GM19025 (cell line): ENCODE data around the gene RAB27B.
"Not testable (repeated sequence)": the region's sequence is repeated elsewhere in the genome, so short reads cannot be mapped to it uniquely, and the experiment has no call there.

Experiments
- ATAC-seq: cut with Tn5 transposase; IDR thresholded peaks from one replicate; pipeline ENCODE4 v1.9.1; 2021; ENCODE audit warnings: mild to moderate bottlenecking, low read depth, moderate library complexity; ENCODE audit not compliant: unreplicated experiment

The RAB27B gene

GRCh38 chr18:54828281-54828881, at the start of gene RAB27B:
Gene RAB27B, plus strand, starts transcription at chr18:54828477. Its CDS starts 49,109 bp downstream, at chr18:54877586.
- no peak for ATAC-seq

GRCh38 chr18:54780285-54780861, 47.9 kb upstream of the RAB27B start:
- ATAC-seq, result no peak

- no peak for ATAC-seq
These were observed 47.3 kb upstream of the RAB27B start for GRCh38 chr18:54780970-54781369.

GRCh38 chr18:54783139-54783538, 45.1 kb upstream of the RAB27B start:
- ATAC-seq, result no peak

- no peak for ATAC-seq
These were observed 42.1 kb upstream of the RAB27B start for GRCh38 chr18:54786206-54786605.

- ATAC-seq, result no peak
These were observed 41.2 kb upstream of the RAB27B start for GRCh38 chr18:54787121-54787520.

GRCh38 chr18:54787616-54788015, 40.7 kb upstream of the RAB27B start:
- no peak for ATAC-seq

GRCh38 chr18:54790109-54790508, 38.2 kb upstream of the RAB27B start:
- ATAC-seq, result no peak

GRCh38 chr18:54791657-54792056, 36.6 kb upstream of the RAB27B start:
- ATAC-seq, result no peak

- no peak for ATAC-seq
These were observed 36.2 kb upstream of the RAB27B start for GRCh38 chr18:54792079-54792478.

- ATAC-seq, result no peak
These were observed 33.5 kb upstream of the RAB27B start for GRCh38 chr18:54794823-54795222.

GRCh38 chr18:54798186-54798585, 30.1 kb upstream of the RAB27B start:
- ATAC-seq, result no peak

- ATAC-seq, result no peak
These were observed 26.9 kb upstream of the RAB27B start for GRCh38 chr18:54801374-54801773.

GRCh38 chr18:54802178-54802577, 26.1 kb upstream of the RAB27B start:
- no peak for ATAC-seq

- no peak for ATAC-seq
These were observed 25.4 kb upstream of the RAB27B start for GRCh38 chr18:54802686-54803395.

GRCh38 chr18:54805571-54806334, 22.5 kb upstream of the RAB27B start:
- no peak for ATAC-seq

- ATAC-seq, result no peak
These were observed 21.8 kb upstream of the RAB27B start for GRCh38 chr18:54806526-54806925.

- no peak for ATAC-seq
These were observed 21.0 kb upstream of the RAB27B start for GRCh38 chr18:54807303-54807702.

GRCh38 chr18:54810662-54811061, 17.6 kb upstream of the RAB27B start:
- not testable (repeated sequence) for ATAC-seq

GRCh38 chr18:54812885-54813284, 15.4 kb upstream of the RAB27B start:
- ATAC-seq, result no peak

- no peak for ATAC-seq
These were observed 15.0 kb upstream of the RAB27B start for GRCh38 chr18:54813305-54813704.
